Measurements from ENCODE around the gene YARS2. TPM values are rescaled to one million over a fixed set of nuclear protein-coding genes. Genes with fewer than 3 reads are reported as not detected.

The YARS2 gene
- polyA plus RNA-seq, 1 donor (not counting 4 experiments of a cell fraction or from before 2014, with no cell fraction given): 46.8 TPM

DNA sequence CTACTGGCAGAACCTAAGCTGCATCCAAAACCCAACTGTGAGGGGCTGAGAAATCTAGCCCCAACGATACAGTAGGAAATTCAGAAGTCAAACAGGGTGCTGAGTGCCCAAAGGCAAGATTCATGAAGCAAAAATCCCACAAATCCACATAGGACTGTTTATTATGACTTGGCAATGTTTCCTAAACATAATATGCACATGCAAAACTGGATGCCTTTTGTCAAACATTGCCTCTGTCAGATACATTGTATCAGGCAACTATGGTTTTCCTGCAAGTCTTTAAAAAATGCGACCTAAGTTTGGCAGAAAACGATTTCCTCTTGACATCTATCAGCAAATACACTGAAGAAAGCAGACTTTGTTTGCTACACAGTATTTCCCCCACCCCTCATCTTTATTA, 27.3 kb upstream of the YARS2 start:
- no peak overlapping the region for H3K4me3 ChIP-seq (ENCODE audit: control insufficient read depth in 2 of 3, extremely low read depth in 1 of 3, insufficient read depth in 2 of 3, low read depth in 1 of 3, low read length in 3 of 3)
- TF ChIP-seq, protein P1, sequence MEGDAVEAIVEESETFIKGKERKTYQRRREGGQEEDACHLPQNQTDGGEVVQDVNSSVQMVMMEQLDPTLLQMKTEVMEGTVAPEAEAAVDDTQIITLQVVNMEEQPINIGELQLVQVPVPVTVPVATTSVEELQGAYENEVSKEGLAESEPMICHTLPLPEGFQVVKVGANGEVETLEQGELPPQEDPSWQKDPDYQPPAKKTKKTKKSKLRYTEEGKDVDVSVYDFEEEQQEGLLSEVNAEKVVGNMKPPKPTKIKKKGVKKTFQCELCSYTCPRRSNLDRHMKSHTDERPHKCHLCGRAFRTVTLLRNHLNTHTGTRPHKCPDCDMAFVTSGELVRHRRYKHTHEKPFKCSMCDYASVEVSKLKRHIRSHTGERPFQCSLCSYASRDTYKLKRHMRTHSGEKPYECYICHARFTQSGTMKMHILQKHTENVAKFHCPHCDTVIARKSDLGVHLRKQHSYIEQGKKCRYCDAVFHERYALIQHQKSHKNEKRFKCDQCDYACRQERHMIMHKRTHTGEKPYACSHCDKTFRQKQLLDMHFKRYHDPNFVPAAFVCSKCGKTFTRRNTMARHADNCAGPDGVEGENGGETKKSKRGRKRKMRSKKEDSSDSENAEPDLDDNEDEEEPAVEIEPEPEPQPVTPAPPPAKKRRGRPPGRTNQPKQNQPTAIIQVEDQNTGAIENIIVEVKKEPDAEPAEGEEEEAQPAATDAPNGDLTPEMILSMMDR (optimal IDR thresholded peaks at IDR 0.05 in 1 of 3, IDR thresholded peaks at IDR 0.05 in 1 of 3, conservative IDR thresholded peaks at IDR 0.05 in 1 of 3; ENCODE audit: extremely low read depth in 1 of 3, insufficient read depth in 2 of 3, low read length in 3 of 3): no peak
- TF ChIP-seq EZH2 (IDR thresholded peaks at IDR 0.05; ENCODE audit: low read length): no peak

DNA sequence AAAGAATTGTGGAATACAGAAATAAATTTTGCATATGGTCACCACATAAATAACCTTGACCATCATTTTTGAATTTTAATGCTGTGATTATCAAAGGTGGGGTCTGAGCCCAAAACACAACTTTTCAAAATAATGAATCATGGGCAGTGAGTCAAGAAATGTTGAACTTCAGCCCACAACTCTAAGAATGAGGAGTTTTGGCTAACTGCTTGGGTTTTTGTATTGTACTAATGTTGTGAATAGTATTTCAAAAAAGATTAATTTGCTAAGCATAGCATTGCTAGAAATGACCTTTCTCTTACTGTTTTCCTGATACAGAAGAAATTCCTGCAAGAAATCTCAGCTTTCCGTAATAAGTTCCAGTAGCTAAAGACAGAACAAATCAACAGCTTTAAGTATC, 24.4 kb upstream of the YARS2 start:
- DNase-seq (ENCODE audit: low read depth, low spot score): no peak
- TF ChIP-seq, protein P1 (optimal IDR thresholded peaks at IDR 0.05 in 1 of 3, IDR thresholded peaks at IDR 0.05 in 1 of 3, conservative IDR thresholded peaks at IDR 0.05 in 1 of 3; ENCODE audit: extremely low read depth in 1 of 3, insufficient read depth in 2 of 3, low read length in 3 of 3): no peak
- TF ChIP-seq EZH2 (IDR thresholded peaks at IDR 0.05; ENCODE audit: low read length): no peak
- H3K4me2 ChIP-seq (ENCODE audit: control insufficient read depth, extremely low read depth, insufficient read depth, low read depth, low read length): no peak overlapping the region
- no peaks in the 10 kb centered on the region for H3K27me3 ChIP-seq (ENCODE audit: control insufficient read depth, extremely low read depth, insufficient read depth, low read length)
- H3K4me3 ChIP-seq (ENCODE audit: control insufficient read depth in 2 of 3, extremely low read depth in 1 of 3, insufficient read depth in 2 of 3, low read depth in 1 of 3, low read length in 3 of 3): no peak overlapping the region
- H4K20me1 ChIP-seq (ENCODE audit: control insufficient read depth, extremely low read depth, insufficient read depth, low read length): no peaks in the 10 kb centered on the region
- no peaks in the 10 kb centered on the region for H3K9me3 ChIP-seq (ENCODE audit: control insufficient read depth, low read depth, low read length)
- H3K9me1 ChIP-seq (ENCODE audit: control insufficient read depth, extremely low read depth, insufficient read depth, low read length): no peaks in the 10 kb centered on the region
- no peak overlapping the region for H2AFZ ChIP-seq (ENCODE audit: control insufficient read depth, low read length)
- peaks cover 4% of the 10 kb centered on the region for H3K4me1 ChIP-seq (ENCODE audit: control insufficient read depth, extremely low read depth, insufficient read depth, low read length)
- FAIRE-seq: no peak
- no peak overlapping the region for H3K9ac ChIP-seq (ENCODE audit: control insufficient read depth, extremely low read depth, insufficient read depth, low read length)
- no peaks in the 10 kb centered on the region for H3K36me3 ChIP-seq (ENCODE audit: control insufficient read depth in 2 of 2, extremely low read depth in 1 of 2, insufficient read depth in 2 of 2, low read length in 2 of 2)
- H3K79me2 ChIP-seq (ENCODE audit: control insufficient read depth, insufficient read depth, low read length): no peaks in the 10 kb centered on the region
- H3K27ac ChIP-seq (ENCODE audit: control insufficient read depth, insufficient read depth, low read length): no peak overlapping the region
- dilution Hi-C loops (cut with MboI; ENCODE audit: extremely low pct_ligation_motif_present, low sequenced_read_pairs): no loop called here

More for the DNA sequence above, 27.3 kb upstream of the YARS2 start:
- Histone ChIP-seq H3K9me3 (ENCODE audit: control insufficient read depth, low read depth, low read length) (no peaks in the 10 kb centered on the region), H3K4me2 (ENCODE audit: control insufficient read depth, extremely low read depth, insufficient read depth, low read depth, low read length) (no peak overlapping the region), H3K9me1 (ENCODE audit: control insufficient read depth, extremely low read depth, insufficient read depth, low read length) (no peaks in the 10 kb centered on the region), H4K20me1 (ENCODE audit: control insufficient read depth, extremely low read depth, insufficient read depth, low read length) (no peaks in the 10 kb centered on the region), H3K4me1 (ENCODE audit: control insufficient read depth, extremely low read depth, insufficient read depth, low read length) (no peaks in the 10 kb centered on the region), H3K27ac (ENCODE audit: control insufficient read depth, insufficient read depth, low read length) (no peak overlapping the region), H2AFZ (ENCODE audit: control insufficient read depth, low read length) (no peak overlapping the region), H3K9ac (ENCODE audit: control insufficient read depth, extremely low read depth, insufficient read depth, low read length) (no peak overlapping the region), H3K79me2 (ENCODE audit: control insufficient read depth, insufficient read depth, low read length) (no peaks in the 10 kb centered on the region), H3K27me3 (ENCODE audit: control insufficient read depth, extremely low read depth, insufficient read depth, low read length) (no peaks in the 10 kb centered on the region), H3K36me3 (ENCODE audit: control insufficient read depth in 2 of 2, extremely low read depth in 1 of 2, insufficient read depth in 2 of 2, low read length in 2 of 2) (no peaks in the 10 kb centered on the region)
- dilution Hi-C loops (cut with MboI; ENCODE audit: extremely low pct_ligation_motif_present, low sequenced_read_pairs): no loop called here
- DNase-seq (ENCODE audit: low read depth, low spot score): no peak
- FAIRE-seq: peak; percentile 13

Data from keratinocyte (primary cell).